ENCODE results near the gene DDR1. TPM values are rescaled to one million over a fixed set of nuclear protein-coding genes. Genes with fewer than 3 reads are reported as not detected.
"Not testable (repeated sequence)": the region's sequence is repeated elsewhere in the genome, so short reads cannot be mapped to it uniquely, and the experiment has no call there.

Gene DDR1
- total and polyA plus RNA-seq, 8 donors = 77.9 to 148 (median 90.0) TPM

- Histone ChIP-seq H3K36me3 (peaks cover 0 to 19% of the 10 kb centered on the region in 2 donors), H3K9me3 (no peaks in the 10 kb centered on the region), H3K4me1 (peaks cover 3 to 6% of the 10 kb centered on the region in 2 donors), H3K27me3 (no peaks in the 10 kb centered on the region), H3K4me3 (no peak overlapping the region), H3K27ac (no peak overlapping the region)
- TF ChIP-seq CTCF (IDR thresholded peaks at IDR 0.05) = no peak
- DNase-seq (no peak), ATAC-seq (no peak)
- intact Hi-C loops (cut with DNase I) = no loop called here
Measured at GRCh38 chr6:30902709-30903108, 18.4 kb downstream of the DDR1 start.

GRCh38 chr6:30903236-30903635 is 18.9 kb downstream of the DDR1 start:
- Histone ChIP-seq H3K36me3 (peaks cover 0 to 13% of the 10 kb centered on the region in 2 donors), H3K27me3 (no peaks in the 10 kb centered on the region)
- intact Hi-C loops (cut with DNase I) = no loop called here

GRCh38 chr6:30907290-30907757 is 23.0 kb downstream of the DDR1 start:
- ATAC-seq; H3K27me3 ChIP-seq; H3K9me3 ChIP-seq; intact Hi-C loops (cut with DNase I): not testable (repeated sequence)
- H3K4me1 ChIP-seq = peaks cover 3 to 21% of the 10 kb centered on the region in 2 donors
- H3K4me3 ChIP-seq = peak overlapping the region; percentile 77 to 91
- H3K27ac ChIP-seq = peak overlapping the region in 1 of 2 donors; percentile 55
- DNase-seq = peak in 1 of 4 donors; percentile 10
- H3K36me3 ChIP-seq = peaks cover 0 to 26% of the 10 kb centered on the region in 2 donors

More at GRCh38 chr6:30903236-30903635, 18.9 kb downstream of the DDR1 start:
- no peak for DNase-seq
- H3K27ac ChIP-seq = no peak overlapping the region
- no peak for ATAC-seq
- H3K4me1 ChIP-seq = peaks cover 3 to 8% of the 10 kb centered on the region in 2 donors
- H3K4me3 ChIP-seq = no peak overlapping the region
- no peaks in the 10 kb centered on the region for H3K9me3 ChIP-seq
- no peak for TF ChIP-seq CTCF (IDR thresholded peaks at IDR 0.05)

- Histone ChIP-seq H3K27me3 (no peaks in the 10 kb centered on the region), H3K4me1 (peaks cover 3 to 21% of the 10 kb centered on the region in 2 donors), H3K9me3 (no peaks in the 10 kb centered on the region), H3K4me3 (peak within 1 kb of the TSS; percentile 77 to 91), H3K36me3 (peaks cover 0 to 26% of the 10 kb centered on the region in 2 donors), H3K27ac (peak within 1 kb of the TSS in 1 of 2 donors; percentile 55)
- intact Hi-C loops (cut with DNase I) = no loop called here
- ATAC-seq = peak; percentile 99
- no peak for TF ChIP-seq CTCF (IDR thresholded peaks at IDR 0.05)
- peak; percentile 96 to 97 (median 97) for DNase-seq
Measured at GRCh38 chr6:30907758-30908591, 23.7 kb downstream of the DDR1 start, which contains the start of gene GTF2H4. TSS of gene GTF2H4 (plus strand) at chr6:30908207.

- TF ChIP-seq CTCF (IDR thresholded peaks at IDR 0.05) = no peak
- H3K27me3 ChIP-seq = no peaks in the 10 kb centered on the region
- no peak overlapping the region for H3K27ac ChIP-seq
- intact Hi-C loops (cut with DNase I) = no loop called here
- no peak for ATAC-seq
- no peak for DNase-seq
- peaks cover 0 to 26% of the 10 kb centered on the region in 2 donors for H3K36me3 ChIP-seq
- peak overlapping the region; percentile 77 to 91 for H3K4me3 ChIP-seq
- peaks cover 7 to 28% of the 10 kb centered on the region in 2 donors for H3K4me1 ChIP-seq
- no peaks in the 10 kb centered on the region for H3K9me3 ChIP-seq
Measured at GRCh38 chr6:30908700-30909099, 24.4 kb downstream of the DDR1 start.

GRCh38 chr6:30910473-30910872 is 26.2 kb downstream of the DDR1 start:
- intact Hi-C loops (cut with DNase I) = loop anchor here in 1 of 2 donors (10.0 kb wide), 1 partner anchor 164 kb away; no protein-coding TSS in a partner anchor
- not testable (repeated sequence) for H3K4me3 ChIP-seq, H3K27ac ChIP-seq, H3K27me3 ChIP-seq, ATAC-seq, DNase-seq, H3K9me3 ChIP-seq
- Histone ChIP-seq H3K4me1 (peaks cover 16 to 41% of the 10 kb centered on the region in 2 donors), H3K36me3 (peaks cover 0 to 26% of the 10 kb centered on the region in 2 donors)

All from left lung (tissue), 10 donors.